Memory B cell (primary cell): ENCODE results near the gene SDHA.
"Not testable (repeated sequence)": the region's sequence is repeated elsewhere in the genome, so short reads cannot be mapped to it uniquely, and the experiment has no call there.

Experiments used
- ATAC-seq: fragments of 150-1000 bp; cut with Tn5 transposase; 2 replicates; pipeline ENCODE4 v1.10.0; 2021; ENCODE audit warnings: low read depth, mild to moderate bottlenecking, moderate library complexity
- DNase-seq, 2 donors: peaks; one replicate each; pipeline ENCODE4 v3.0.0; 2022; ENCODE audit warnings: low spot score in 2 of 2
- H3K27ac Mint-ChIP-seq: one replicate; pipeline ENCODE4 v1.8.0; 2022; ENCODE audit warnings: mild to moderate bottlenecking, moderate library complexity, mixed read lengths
- H3K27me3 Mint-ChIP-seq: one replicate; pipeline ENCODE4 v1.8.0; 2022; ENCODE audit warnings: mixed read lengths
- H3K36me3 Mint-ChIP-seq: one replicate; pipeline ENCODE4 v1.8.0; 2022; ENCODE audit warnings: mild to moderate bottlenecking, mixed read lengths
- H3K4me1 Mint-ChIP-seq: one replicate; pipeline ENCODE4 v1.8.0; 2022; ENCODE audit warnings: mixed read lengths
- H3K4me3 Mint-ChIP-seq: one replicate; pipeline ENCODE4 v1.8.0; 2022; ENCODE audit warnings: mild to moderate bottlenecking, moderate library complexity, mixed read lengths
- H3K9me3 Mint-ChIP-seq: one replicate; pipeline ENCODE4 v1.8.0; 2022; ENCODE audit warnings: mixed read lengths

The SDHA gene

DNA sequence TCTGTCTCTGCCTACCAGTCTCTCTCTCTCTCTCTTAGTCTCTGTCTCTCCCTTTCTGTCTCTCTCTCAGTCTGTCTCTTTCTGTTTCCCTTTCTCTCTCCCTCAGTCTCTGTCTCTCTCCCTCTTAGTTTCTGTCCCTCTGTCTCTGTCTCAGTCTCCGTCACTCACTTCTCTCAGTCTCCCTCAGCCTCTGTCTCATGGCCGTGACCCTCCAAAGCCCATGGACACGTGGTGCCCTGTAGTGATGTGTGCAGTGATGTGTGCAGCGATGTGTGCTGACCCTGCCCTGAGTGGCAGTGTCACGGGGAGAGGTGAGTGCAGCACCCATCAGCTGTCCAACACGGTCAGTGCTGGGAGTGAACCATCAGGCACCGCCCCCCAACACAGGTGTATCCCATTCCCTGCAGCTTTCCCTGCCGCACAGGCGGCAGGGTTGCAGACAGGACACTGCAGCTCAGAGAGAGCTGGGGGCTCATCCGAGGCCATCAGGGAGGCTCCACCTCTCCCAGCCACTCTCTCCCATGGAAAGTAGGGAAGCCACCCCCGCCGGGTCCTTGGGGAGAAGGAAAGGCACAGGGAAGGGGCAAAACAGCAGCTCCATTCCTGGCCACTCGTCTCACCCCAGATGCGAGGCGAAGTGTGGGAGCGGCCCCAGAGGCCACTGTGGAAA, 27.6 kb upstream of the SDHA start:
- no peaks in the 10 kb centered on the region for H3K9me3 Mint-ChIP-seq
- ATAC-seq = no peak
- H3K27me3 Mint-ChIP-seq = peaks cover 9% of the 10 kb centered on the region
- no peak for DNase-seq
- H3K36me3 Mint-ChIP-seq = no peaks in the 10 kb centered on the region
- peaks cover 11% of the 10 kb centered on the region for H3K4me1 Mint-ChIP-seq
- H3K27ac Mint-ChIP-seq = no peak overlapping the region
- H3K4me3 Mint-ChIP-seq = no peak overlapping the region

DNA sequence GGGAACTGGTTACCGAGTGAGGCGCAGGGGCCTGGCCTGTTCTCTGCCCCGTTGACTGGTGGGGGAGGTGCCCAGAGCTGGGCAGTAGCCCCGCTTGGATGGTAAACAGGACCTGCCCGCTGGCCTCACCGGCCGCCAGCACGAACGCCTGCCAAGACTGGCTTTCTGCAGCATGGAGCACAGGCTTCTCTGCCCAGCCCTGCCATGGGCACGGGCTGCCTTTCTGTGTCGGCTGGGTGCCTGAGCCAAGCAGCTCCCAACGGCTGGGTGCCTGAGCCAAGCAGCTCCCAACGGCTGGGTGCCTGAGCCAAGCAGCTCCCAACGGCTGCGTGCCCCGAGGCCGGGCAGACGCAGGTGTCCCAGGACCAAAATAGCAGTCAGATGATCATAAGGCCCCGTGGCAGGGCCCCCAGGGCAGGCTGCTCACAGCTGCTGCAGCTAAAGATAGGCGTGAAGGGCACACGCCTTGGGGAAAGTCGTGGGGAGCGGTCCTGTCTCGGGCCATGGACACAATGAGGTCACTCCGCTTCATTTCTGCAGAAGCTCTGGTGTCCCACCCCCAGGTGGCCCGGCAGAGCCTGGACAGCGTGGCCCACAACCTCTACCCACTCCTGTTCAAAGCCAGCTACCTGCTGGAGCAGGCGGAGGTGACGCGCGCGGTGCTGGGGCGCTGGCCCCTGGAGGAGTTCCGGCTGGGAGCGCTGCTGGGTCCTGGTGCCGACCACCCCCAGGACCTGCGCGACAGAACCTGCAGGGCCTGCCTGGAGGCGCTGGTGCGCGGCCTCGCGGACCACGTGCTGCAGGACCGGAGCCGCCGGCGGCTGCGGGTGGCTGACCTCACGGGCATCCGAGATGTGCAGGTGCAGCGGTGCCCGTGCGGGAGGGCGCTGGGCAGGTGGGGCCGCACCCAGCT, 26.8 kb upstream of the SDHA start, which contains the start of gene LRRC14B:
TSS of gene LRRC14B (plus strand) at position 460 of the 913 bp plus-strand sequence. CDS start at position 504, 44 bp downstream.
- H3K27ac Mint-ChIP-seq = no peak within 1 kb of the TSS
- peak within 1 kb of the TSS; percentile 56 for H3K4me3 Mint-ChIP-seq
- H3K36me3 Mint-ChIP-seq = no peaks in the 10 kb centered on the region
- no peaks in the 10 kb centered on the region for H3K9me3 Mint-ChIP-seq
- ATAC-seq = peak; percentile 14
- H3K27me3 Mint-ChIP-seq = peaks cover 9% of the 10 kb centered on the region
- H3K4me1 Mint-ChIP-seq = peaks cover 11% of the 10 kb centered on the region
- DNase-seq = peak in 1 of 2 donors; percentile 25

DNA sequence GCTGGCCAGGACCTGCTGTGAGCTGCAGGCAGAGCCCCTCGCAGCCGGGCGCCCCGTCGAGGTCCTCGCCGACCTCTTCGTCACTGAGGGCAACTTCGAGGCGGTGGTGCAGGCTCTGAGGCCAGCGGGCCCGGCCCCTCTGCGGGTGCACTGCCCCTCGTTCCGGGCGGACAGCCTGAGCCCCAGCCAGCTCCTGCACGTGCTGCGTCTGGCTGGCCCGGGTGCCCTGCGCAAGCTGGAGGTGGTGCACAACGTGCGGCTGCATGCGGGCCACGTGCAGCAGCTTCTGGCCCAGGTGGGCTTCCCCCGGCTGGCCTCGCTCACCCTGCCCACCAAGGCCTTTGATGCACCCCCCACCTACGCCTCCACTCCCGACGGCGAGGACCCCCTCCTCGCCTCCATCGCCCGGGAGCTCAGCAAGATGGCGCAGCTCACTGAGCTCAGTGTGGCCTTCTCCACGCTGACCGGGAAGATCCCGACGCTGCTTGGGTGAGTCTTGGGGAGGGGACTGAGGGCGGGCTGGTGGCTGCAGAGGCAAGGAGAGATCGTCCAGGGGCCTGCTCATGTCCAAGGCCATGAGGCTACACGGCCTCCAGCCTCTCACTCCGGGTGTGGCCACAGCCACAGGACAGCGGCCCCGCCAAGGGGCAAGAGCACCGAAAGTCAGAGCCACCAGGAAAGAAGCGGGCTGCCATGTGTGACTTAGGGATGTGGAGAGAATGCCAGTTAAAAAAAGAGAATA, 26.0 kb upstream of the SDHA start:
- Mint-ChIP-seq H3K4me3 (peak overlapping the region; percentile 56), H3K27ac (no peak overlapping the region), H3K27me3 (peaks cover 9% of the 10 kb centered on the region), H3K36me3 (no peaks in the 10 kb centered on the region), H3K4me1 (peaks cover 11% of the 10 kb centered on the region), H3K9me3 (no peaks in the 10 kb centered on the region)
- DNase-seq (no peak), ATAC-seq (no peak)

DNA sequence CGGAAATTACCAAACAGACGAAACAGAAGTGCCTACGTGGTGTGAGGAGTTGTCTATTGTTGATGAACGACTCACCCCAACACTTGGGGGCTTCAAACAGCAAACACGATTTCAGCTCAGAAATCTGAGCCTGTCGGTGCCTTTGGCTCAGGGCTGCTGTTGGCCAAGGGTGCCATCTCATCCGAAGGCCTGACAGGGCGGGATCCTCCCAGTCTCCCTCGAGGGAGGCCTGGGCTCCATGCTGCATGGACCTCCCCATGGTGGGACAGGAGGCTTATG, 25.5 kb upstream of the SDHA start:
- Mint-ChIP-seq H3K27ac (no peak overlapping the region), H3K36me3 (no peaks in the 10 kb centered on the region), H3K27me3 (peaks cover 9% of the 10 kb centered on the region), H3K4me1 (peaks cover 11% of the 10 kb centered on the region), H3K9me3 (no peaks in the 10 kb centered on the region), H3K4me3 (no peak overlapping the region)
- no peak for DNase-seq
- ATAC-seq = no peak

DNA sequence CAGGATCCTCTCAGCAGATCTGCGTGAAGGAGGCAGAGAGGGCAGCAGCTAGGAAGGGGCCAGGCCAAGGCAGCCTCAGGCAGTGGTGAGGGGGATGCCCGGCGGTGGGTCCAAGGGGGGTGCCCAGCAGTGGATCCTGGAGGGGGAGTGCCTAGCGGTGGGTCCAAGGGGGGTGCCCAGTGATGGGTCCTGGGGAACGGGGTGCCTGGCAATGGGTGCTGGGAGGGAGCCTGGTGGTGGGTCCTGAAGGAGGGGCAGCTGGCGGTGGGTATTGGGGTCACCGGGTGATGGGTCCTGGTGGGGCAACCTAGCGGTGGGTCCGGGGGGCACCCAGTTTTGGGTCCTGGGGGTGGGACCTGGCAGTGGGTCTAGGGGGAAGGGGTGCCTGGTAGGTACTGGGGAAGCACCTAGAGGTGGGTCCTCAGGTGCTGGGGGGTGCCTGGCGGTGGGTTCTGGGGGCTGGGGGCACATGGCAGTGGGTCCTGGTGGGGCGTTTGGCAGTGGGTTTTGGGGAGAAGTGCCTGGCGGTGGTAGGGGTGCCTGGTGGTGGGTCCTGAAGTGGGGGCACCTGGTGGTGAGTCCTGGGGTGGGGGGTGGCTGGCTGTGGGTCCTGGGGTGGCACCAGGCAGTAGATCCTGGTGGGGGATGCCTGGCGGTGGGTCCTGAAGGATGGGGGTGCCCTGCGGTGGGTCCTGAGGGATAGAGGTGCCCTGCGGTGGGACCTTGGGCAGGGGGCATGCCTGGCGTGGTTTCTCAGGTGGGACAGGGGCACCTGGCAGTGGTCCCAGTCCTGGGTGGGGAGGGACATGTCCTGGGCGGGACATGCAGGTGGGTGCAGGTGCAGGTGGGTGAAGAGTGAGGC, 24.9 kb upstream of the SDHA start:
- DNase-seq (no peak), ATAC-seq (no peak)
- peaks cover 9% of the 10 kb centered on the region for H3K27me3 Mint-ChIP-seq
- H3K27ac Mint-ChIP-seq = no peak overlapping the region
- no peaks in the 10 kb centered on the region for H3K36me3 Mint-ChIP-seq
- no peak overlapping the region for H3K4me3 Mint-ChIP-seq
- H3K9me3 Mint-ChIP-seq = no peaks in the 10 kb centered on the region
- peaks cover 9% of the 10 kb centered on the region for H3K4me1 Mint-ChIP-seq

DNA sequence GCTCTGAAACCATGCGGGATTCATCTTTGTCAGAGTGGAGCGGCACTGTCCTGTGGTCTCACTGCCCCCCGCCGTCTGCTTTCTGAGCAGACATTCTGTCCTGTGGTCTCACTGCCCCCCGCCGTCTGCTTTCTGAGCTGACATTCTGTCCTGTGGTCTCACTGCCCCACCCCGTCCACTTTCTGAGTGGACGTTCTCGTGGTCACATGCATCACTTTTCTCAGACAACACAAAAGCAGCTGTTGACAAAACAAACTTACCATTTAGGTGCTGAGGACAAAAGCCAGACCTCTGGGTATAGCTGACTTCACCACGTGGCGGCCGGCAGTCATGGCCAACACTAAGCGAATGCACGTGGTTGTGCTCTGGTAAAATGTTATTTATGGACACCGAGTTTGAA, 24.0 kb upstream of the SDHA start:
- ATAC-seq = no peak
- Mint-ChIP-seq H3K27me3 (peaks cover 5% of the 10 kb centered on the region), H3K36me3 (no peaks in the 10 kb centered on the region), H3K27ac (no peak overlapping the region), H3K4me3 (no peak overlapping the region), H3K4me1 (peaks cover 4% of the 10 kb centered on the region), H3K9me3 (no peaks in the 10 kb centered on the region)
- DNase-seq = no peak

DNA sequence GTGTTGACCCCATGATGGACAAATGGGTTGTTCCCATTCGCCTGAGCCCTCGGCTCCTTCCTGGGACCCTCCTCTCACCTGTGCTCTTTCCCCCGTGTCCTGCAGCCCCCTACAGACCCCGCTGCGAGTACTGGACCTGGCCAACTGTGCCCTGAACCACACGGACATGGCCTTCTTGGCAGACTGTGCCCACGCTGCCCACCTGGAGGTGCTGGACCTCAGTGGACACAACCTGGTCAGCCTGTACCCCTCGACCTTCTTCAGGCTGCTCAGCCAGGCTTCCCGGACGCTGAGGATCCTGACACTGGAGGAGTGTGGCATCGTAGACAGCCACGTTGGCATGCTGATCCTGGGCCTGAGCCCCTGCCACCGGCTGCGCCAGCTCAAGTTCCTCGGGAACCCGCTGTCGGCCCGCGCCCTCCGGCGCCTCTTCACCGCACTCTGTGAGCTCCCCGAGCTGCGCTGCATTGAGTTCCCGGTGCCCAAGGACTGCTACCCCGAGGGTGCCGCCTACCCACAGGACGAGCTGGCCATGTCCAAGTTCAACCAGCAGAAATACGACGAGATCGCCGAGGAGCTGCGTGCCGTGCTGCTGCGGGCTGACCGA, 23.4 kb upstream of the SDHA start:
- Mint-ChIP-seq H3K27me3 (peaks cover 5% of the 10 kb centered on the region), H3K9me3 (no peaks in the 10 kb centered on the region), H3K36me3 (no peaks in the 10 kb centered on the region), H3K4me1 (peaks cover 4% of the 10 kb centered on the region), H3K4me3 (no peak overlapping the region), H3K27ac (no peak overlapping the region)
- ATAC-seq (no peak), DNase-seq (no peak)

DNA sequence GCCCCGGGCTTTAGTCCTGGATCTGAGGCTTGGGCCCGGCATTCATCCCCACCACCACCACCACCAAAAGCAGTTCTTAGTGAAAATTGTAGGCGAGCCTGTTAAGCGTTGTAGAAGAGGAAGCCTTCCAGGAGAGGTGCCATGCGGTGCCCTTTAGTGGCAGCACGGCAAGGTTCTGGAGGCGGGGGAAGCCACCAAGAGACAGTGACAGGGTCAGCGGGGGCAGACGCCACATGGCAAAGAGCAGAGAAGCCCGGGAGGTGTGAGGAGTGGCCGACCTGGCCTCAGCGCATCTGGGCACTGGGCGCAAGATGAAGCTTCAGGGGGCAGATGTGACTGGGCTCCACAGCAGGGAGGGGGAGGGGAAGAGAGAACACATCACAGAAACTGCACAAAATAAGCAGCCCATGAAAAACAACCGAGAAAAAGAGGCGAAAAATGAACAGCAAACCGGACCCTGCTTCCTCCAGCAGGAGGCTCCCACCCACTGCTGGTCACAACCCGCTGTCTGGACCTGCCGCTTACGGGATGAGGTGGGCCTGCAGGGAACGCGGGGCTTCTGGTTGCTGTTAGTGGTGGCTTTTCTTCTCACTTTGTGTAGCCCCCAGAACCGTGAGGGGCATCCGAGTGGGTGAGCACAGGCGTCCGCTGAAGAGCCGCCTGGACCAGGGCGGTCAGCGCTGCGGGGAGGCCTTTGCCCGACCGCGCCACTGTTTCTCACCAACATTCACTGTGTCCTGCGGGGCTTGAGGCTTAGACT, 22.5 kb upstream of the SDHA start:
- Mint-ChIP-seq H3K9me3 (no peaks in the 10 kb centered on the region), H3K36me3 (no peaks in the 10 kb centered on the region), H3K27ac (no peak overlapping the region), H3K4me3 (no peak overlapping the region), H3K4me1 (no peaks in the 10 kb centered on the region), H3K27me3 (peaks cover 2% of the 10 kb centered on the region)
- DNase-seq (no peak), ATAC-seq (no peak)

DNA sequence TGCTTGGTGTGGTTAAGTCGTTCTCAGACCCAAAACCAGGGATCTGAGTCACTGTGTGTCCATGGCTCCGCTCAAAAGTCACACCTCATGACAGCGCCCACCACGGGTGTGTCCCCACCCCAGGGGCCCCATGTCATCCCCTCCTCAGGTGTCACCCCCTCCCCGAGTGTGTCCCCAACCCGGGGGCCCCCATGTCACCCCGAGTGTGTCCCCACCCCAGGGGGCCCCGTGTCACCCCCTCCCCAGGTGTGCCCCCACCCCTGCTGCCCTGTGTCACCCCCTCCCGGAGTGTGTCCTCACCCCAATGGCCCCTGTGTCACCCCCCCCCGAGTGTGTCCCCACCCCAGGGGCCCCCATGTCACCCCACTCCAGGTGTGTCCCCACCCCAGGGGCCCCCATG, 21.8 kb upstream of the SDHA start:
- peaks cover 5% of the 10 kb centered on the region for H3K4me1 Mint-ChIP-seq
- H3K27ac Mint-ChIP-seq = no peak overlapping the region
- ATAC-seq (no peak), DNase-seq (no peak)
- no peak overlapping the region for H3K4me3 Mint-ChIP-seq
- no peaks in the 10 kb centered on the region for H3K36me3 Mint-ChIP-seq
- H3K9me3 Mint-ChIP-seq = no peaks in the 10 kb centered on the region
- H3K27me3 Mint-ChIP-seq = peaks cover 2% of the 10 kb centered on the region

DNA sequence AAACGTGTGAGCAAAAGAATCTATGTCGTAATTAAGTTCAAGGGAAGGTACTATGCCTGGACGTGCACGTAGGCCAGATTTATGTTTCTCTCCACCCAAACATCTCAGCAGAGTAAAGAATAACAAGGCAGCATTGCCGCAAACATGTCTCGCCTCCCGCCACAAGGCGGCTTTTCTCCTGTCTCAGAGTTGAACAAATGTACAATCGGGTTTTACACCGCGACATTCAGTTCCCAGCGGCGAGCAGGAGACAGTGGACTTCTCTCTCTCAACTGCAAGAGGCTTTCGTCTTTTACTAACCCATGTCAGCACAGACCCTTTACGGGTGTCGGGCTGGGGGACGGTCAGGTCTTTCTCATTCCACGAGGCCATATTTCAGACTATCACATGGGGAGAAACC, 21.1 kb upstream of the SDHA start:
- not testable (repeated sequence) for H3K27me3 Mint-ChIP-seq, H3K4me1 Mint-ChIP-seq, H3K9me3 Mint-ChIP-seq, H3K4me3 Mint-ChIP-seq, H3K36me3 Mint-ChIP-seq, DNase-seq, ATAC-seq, H3K27ac Mint-ChIP-seq

DNA sequence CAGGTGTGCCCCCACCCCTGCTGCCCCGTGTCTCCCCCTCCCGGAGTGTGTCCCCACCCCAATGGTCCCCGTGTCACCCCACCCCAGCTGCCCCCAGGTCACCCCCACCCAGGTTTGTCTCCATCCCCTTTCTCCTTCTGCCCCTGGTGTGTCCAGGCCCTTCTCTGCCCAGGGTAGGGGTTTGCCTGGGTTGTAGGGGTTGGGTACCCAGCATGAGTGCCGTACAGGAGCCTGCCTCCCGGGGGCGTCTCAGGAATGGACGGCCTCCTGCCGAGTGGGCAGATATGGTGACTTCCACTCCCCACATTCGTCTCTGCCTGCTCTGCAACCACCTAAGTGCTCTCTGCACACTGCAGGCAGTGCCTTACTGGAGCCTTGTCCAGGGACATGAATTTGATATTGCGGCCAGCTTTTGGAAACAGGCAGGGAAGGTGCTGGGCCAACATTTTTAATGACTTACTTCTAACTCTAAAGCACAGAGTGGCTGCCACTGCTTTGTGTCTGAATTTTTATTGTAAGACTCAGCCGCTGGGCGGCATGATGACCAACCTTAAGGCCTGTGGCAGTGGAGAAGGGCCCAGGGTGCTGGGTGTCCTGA, 20.1 kb upstream of the SDHA start:
- no peak for ATAC-seq
- H3K36me3 Mint-ChIP-seq = peaks cover 3% of the 10 kb centered on the region
- H3K4me1 Mint-ChIP-seq = peaks cover 12% of the 10 kb centered on the region
- H3K9me3 Mint-ChIP-seq = no peaks in the 10 kb centered on the region
- no peak for DNase-seq
- H3K4me3 Mint-ChIP-seq = no peak overlapping the region
- H3K27me3 Mint-ChIP-seq = no peaks in the 10 kb centered on the region
- H3K27ac Mint-ChIP-seq = no peak overlapping the region

DNA sequence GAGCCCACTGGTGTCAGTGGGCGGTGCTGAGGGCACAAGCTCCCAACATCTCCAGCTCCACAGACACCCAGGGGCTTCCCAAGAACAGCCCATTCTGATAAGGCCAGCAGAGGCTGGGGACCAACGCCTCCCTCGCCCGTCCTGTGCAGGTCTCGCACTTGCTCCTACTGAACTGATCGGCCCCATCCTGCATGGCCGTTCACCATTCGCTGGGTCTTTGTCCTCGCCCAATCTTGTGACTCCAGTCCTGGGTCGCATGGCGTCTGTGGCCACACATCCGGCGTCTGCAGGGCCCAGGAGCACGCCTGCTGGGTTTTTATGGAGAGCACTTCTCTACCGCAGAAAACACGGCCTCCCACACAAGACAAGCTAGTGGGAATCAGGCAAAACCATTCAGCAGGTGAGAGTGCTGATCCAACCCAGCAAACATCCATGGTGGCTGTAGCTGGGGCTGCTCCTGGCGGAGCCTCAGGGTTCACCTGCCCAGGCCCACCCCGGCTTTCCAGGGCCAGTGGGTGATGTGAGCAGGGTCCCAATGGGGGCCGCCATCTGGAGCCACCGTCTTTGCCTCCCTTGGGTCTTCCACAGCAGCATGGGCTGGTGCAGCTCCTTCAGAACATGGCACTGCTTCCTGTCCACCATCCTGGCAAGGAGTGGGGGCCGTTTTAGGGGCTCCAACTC, 19.5 kb upstream of the SDHA start:
- Mint-ChIP-seq H3K4me3 (no peak overlapping the region), H3K36me3 (peaks cover 3% of the 10 kb centered on the region), H3K9me3 (no peaks in the 10 kb centered on the region), H3K27me3 (no peaks in the 10 kb centered on the region), H3K27ac (no peak overlapping the region), H3K4me1 (peaks cover 12% of the 10 kb centered on the region)
- DNase-seq = no peak
- no peak for ATAC-seq
